Spinal cord (tissue), 10 donors: ENCODE data around the gene CCDC57. TPM values are rescaled to one million over a fixed set of nuclear protein-coding genes. Genes with fewer than 3 reads are reported as not detected.

Experiments
- DNase-seq, 6 donors: peaks; one replicate each; pipeline versions ENCODE4 v3.0.0 to v3.0.0-alpha.2; 2013 to 2015; ENCODE audit warnings: low spot score in 6 of 6, low read depth in 4 of 6
- H3K27ac ChIP-seq: one replicate; pipeline ENCODE4 v1.5.1; 2013; ENCODE audit warnings: low read depth, low read length, control low read depth
- H3K27me3 ChIP-seq: one replicate; pipeline ENCODE4 v1.6.1; 2013; ENCODE audit warnings: low read length; ENCODE audit not compliant: control insufficient read depth, insufficient read depth
- H3K36me3 ChIP-seq: one replicate; pipeline ENCODE4 v1.6.1; 2013; ENCODE audit warnings: low read length; ENCODE audit not compliant: control insufficient read depth, insufficient read depth
- H3K4me1 ChIP-seq: one replicate; pipeline ENCODE4 v1.6.1; 2013; ENCODE audit warnings: low read length; ENCODE audit not compliant: control insufficient read depth, insufficient read depth
- H3K4me3 ChIP-seq: one replicate; pipeline ENCODE4 v1.5.1; 2013; ENCODE audit warnings: low read depth, low read length, control low read depth
- H3K9me3 ChIP-seq: one replicate; pipeline ENCODE4 v1.6.1; 2013; ENCODE audit warnings: low read length; ENCODE audit not compliant: control insufficient read depth, insufficient read depth
- WGBS: methylation state at CpG from one replicate; pipeline ENCODE4 v1.1.5; 2013; ENCODE audit warnings: missing lambda C conversion rate; ENCODE audit not compliant: insufficient coverage; 5-methylcytosine and 5-hydroxymethylcytosine counted together
- polyA plus RNA-seq, 2 donors: library from polyadenylated mRNA; unstranded; fragments of 120-200 nt; gene quantifications; one replicate each; pipeline ENCODE4 v1.2.1, GENCODE V29; 2013; ENCODE audit not compliant: insufficient read length in 2 of 2
- total RNA-seq, 2 donors: library from RNA; depleted of rRNA in 1 of 2; stranded (reverse); fragments of 120-200 nt in 1 of 2; fragments of >200 nt in 1 of 2; gene quantifications; one replicate each; pipeline versions ENCODE4 v1.2.3 to v1.2.4, GENCODE V29; 2013 to 2014
- donor health status: healthy.

The CCDC57 gene
- total and polyA plus RNA-seq, 4 donors: 15.3 to 85.3 (median 39.7) TPM

DNA sequence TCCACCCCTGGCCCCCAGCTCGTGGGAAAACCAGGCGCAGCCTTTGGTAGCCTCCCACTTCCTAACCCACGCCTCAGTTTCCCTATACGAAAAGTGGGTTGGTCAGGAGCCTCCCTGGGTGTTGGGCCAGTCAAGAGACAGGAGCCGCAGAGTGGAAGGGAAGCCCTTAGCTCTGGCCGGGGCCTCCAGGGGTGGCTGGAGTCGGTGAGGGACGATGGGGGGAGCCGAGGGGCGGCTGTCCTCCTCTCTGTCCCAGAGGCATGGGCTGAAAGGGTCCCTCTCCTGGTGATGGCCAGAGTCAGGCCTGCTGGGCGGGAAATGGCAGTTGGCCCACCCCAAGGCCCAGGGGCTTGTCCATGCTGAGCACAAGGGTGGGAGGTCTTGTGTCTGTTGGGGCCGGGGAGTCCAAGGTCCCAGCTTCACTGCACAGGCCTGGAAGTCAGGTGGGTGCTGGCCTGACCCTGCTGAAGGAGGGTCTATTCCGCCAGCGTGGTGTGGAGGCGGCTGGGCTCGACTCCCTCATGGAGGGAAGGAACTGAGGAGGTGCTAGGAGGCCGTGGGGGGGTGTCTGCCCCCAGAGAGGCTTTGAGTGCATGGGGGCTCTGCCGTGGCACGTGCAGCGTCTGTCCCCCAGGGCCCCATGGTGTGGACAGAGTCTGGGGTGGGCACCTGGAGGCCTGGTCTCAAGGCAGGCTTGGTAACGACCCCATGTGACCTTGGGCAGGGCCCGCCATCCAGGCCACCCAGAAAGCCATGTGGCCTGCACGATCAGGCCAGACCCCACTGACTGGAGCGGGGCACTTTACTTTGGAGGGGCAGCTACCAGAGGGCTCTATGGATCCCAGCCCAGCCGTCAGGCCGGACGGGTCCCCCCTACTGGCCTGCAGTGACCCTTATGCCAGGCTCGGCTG is 17.3 kb upstream of the CCDC57 start:
- peaks cover 6% of the 10 kb centered on the region for H3K36me3 ChIP-seq
- H3K27ac ChIP-seq: peak overlapping the region; percentile 25
- H3K4me3 ChIP-seq: peak overlapping the region; percentile 31
- DNase-seq: no peak
- WGBS: 48% methylated on average over 27 of the region's 28 CpGs
- no peaks in the 10 kb centered on the region for H3K9me3 ChIP-seq
- H3K27me3 ChIP-seq: peaks cover 43% of the 10 kb centered on the region
- H3K4me1 ChIP-seq: peaks cover 40% of the 10 kb centered on the region

DNA sequence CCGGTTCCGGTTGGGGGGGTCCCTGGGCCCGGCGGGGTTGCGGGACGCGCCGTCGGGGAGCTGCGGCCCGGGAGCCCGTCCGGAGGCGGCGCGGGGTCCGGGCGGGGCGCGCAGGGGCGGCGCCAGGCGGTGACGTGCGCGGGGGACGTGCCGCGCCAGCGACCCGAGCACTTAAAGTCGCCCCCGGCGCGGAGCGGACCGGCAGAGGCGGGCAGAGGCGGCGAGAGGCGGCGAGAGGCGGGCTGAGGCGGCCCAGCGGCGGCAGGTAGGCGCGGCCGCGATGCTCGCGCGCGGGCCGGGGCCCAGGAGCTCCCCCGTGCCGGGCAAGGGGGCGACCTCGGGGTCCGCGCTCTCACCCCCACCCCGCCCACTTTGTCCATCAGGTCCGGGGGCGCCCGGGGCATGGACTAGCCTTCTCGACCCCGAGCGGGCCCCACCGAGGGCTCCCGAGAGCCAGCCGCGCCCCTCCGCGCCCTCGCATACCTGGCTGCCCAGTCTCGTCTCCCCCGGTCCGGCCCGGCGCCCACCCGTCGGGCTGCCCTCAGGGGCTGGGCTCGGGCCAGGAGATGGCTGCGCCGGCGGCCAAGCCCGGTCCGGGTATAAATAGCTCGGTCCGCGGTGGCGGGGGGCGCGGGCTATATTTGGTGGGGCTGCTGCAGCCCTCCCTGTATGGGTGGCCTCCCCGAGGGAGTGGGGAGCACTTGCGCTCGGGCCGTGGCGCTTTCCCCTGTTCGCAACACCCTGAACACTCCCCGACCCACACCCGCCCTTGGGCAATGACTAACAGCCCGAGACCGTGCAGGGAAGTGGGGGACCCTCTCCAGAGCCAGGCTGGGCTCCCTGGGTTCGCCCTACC is 16.4 kb upstream of the CCDC57 start, which contains the start of gene SLC16A3:
Gene SLC16A3, plus strand, starts transcription at position 201 of the 856 bp plus-strand sequence. CDS start 6,967 bp downstream, outside the sequence.
- Histone ChIP-seq H3K27me3 (peaks cover 43% of the 10 kb centered on the region), H3K4me1 (peaks cover 36% of the 10 kb centered on the region), H3K27ac (peak within 1 kb of the TSS; percentile 25), H3K4me3 (peak within 1 kb of the TSS; percentile 31), H3K36me3 (peaks cover 3% of the 10 kb centered on the region), H3K9me3 (no peaks in the 10 kb centered on the region)
- DNase-seq: peak in 1 of 6 donors; percentile 45
- 3% methylated on average over 105 of the region's 105 CpGs for WGBS

DNA sequence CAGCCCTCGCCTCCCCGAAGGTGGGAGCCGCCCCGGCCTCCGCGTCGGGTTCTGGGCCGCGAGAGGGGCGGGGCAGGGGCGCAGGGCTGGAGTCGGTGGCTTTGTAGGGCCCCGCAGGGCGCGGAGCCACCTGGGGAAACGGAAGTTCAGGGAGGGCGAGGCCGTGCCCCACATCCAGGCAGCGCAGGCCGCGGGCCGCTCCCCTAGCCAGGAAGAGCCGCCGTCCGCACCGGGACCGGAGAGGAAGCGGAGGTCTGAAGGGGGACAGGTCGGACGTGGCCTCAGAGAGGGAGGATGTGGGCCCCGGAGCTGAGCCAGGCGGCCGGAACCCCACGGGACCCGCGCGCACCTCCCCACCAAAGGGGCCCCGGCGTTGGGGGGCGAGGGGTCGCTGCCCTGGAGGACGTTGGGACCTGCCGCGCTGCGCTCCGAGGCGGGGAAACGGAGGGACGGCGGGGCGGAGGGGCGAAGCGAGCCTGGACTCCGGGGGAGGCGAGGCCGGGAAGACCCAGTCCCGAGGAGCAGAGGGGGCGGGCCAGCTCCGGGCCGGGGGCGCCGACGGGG is 15.7 kb upstream of the CCDC57 start:
- Histone ChIP-seq H3K9me3 (no peaks in the 10 kb centered on the region), H3K4me3 (no peak overlapping the region), H3K36me3 (peaks cover 3% of the 10 kb centered on the region), H3K4me1 (peaks cover 36% of the 10 kb centered on the region), H3K27me3 (peaks cover 43% of the 10 kb centered on the region), H3K27ac (no peak overlapping the region)
- no peak for DNase-seq
- WGBS: 10% methylated on average over 63 of the region's 63 CpGs

DNA sequence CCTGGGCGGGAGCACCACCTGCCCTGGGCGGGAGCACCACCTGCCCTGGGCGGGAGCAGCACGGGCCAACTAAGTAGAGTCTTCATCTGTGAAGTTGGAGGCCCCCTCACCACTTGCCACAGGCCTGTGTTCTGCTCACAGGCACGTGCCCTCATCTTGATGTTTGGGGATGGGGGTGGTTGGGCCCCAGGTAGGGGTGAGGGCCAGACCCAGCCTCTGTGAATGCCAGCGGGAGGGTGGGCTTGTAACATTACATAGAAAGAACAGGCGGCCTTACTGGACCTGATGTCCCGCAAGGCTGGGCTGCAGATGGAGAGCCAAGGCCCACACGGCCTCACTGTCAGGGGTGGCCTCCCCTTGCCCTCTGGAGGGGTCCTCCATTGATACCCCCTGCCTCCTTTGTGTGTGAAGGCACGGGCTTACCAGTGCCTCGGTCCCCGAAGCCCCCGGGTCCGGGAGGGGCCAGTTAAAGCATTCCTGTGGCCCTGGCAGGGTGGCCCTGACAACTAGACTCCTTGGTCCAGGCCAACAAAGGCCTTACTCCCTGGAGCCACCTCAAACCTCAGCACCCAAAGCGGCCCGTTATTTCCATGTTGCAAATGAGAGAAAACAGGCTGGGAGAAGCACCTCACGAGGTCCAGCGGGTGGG is 15.1 kb upstream of the CCDC57 start:
- H3K27me3 ChIP-seq: peaks cover 43% of the 10 kb centered on the region

DNA sequence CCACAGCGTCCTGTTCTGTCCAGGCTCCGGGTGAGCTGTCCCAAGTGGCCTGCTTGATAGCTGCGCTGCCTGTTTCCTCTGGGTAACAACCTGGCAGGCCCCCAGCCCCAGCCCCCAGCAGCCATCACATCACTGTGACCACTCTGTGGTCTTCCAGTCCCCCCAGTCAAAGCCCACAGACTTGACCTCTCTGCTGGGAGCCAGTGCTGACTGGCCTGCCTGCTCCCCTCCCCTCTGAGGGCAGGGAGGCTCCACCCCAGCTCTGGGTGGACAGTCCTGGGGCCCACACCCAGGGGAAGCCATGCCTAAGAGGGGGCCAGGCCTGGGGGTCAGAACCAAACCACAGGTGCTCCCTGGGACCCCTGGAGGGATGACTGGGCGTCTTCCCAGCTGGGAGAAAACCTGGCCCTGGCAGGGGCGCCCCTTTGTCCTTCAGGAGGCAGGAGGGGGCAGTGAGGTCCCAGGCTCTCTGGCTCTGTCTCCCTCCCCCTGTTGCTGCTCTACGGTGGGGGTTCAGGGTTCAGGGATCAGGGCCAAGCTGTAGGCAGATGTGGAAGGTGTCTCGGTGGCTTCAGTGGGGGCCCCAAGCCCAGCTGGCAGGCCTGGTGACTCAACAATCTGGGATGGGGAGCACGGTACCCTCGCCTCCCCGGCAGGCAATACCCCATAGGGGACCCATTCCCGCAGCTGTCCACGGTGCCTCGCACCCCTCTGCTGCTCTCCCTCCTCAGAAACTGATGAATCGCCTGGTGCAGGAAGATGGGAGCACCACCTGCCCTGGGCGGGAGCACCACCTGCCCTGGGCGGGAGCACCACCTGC is 14.4 kb upstream of the CCDC57 start:
- peaks cover 32% of the 10 kb centered on the region for H3K4me1 ChIP-seq
- 82% methylated on average over 14 of the region's 16 CpGs for WGBS
- peaks cover 43% of the 10 kb centered on the region for H3K27me3 ChIP-seq

More for the DNA sequence above, 15.1 kb upstream of the CCDC57 start:
- DNase-seq: no peak
- WGBS: 45% methylated on average over 14 of the region's 18 CpGs
- Histone ChIP-seq H3K27ac (no peak overlapping the region), H3K4me1 (peaks cover 36% of the 10 kb centered on the region), H3K9me3 (no peaks in the 10 kb centered on the region), H3K4me3 (no peak overlapping the region), H3K36me3 (peaks cover 3% of the 10 kb centered on the region)

DNA sequence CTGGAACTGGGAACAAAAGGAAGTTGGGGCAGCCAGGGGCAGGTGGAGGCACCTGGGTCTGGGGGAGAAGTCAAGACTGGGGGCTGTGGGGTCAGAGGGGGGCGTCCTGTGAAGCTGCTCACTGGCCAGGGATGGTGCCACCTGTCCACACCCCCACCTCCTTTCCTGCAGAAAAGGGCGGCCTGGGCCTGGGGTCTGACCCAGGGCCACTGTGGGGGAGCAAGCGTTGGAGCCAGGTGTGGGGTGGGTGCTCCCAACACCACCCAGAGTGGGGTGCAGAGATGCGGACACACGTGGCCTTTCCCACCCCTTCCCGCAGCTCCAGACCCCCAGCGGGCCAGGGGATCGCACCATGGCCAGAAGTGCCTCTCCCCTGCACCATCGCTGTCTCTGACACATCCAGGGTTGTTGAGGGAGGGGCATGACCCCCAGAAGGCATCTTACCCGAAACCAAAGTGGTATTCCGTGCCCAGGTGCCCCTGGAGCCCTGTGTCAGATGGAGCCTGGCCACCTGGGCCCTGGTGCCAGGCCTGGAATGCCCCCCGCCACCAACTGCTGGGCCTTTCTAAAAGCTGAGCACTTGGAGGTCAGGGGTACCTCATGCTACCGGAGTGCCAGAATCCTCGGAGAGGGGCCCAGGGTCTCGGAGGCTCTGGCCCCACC is 13.6 kb upstream of the CCDC57 start:
- no peak overlapping the region for H3K27ac ChIP-seq
- peaks cover 25% of the 10 kb centered on the region for H3K4me1 ChIP-seq
- H3K27me3 ChIP-seq: peaks cover 40% of the 10 kb centered on the region
- no peaks in the 10 kb centered on the region for H3K36me3 ChIP-seq
- H3K4me3 ChIP-seq: no peak overlapping the region
- 82% methylated on average over 9 of the region's 15 CpGs for WGBS
- DNase-seq: no peak
- no peaks in the 10 kb centered on the region for H3K9me3 ChIP-seq

More for the DNA sequence above, 14.4 kb upstream of the CCDC57 start:
- H3K36me3 ChIP-seq: peaks cover under 1% of the 10 kb centered on the region
- no peaks in the 10 kb centered on the region for H3K9me3 ChIP-seq
- DNase-seq: no peak
- H3K27ac ChIP-seq: no peak overlapping the region
- no peak overlapping the region for H3K4me3 ChIP-seq

DNA sequence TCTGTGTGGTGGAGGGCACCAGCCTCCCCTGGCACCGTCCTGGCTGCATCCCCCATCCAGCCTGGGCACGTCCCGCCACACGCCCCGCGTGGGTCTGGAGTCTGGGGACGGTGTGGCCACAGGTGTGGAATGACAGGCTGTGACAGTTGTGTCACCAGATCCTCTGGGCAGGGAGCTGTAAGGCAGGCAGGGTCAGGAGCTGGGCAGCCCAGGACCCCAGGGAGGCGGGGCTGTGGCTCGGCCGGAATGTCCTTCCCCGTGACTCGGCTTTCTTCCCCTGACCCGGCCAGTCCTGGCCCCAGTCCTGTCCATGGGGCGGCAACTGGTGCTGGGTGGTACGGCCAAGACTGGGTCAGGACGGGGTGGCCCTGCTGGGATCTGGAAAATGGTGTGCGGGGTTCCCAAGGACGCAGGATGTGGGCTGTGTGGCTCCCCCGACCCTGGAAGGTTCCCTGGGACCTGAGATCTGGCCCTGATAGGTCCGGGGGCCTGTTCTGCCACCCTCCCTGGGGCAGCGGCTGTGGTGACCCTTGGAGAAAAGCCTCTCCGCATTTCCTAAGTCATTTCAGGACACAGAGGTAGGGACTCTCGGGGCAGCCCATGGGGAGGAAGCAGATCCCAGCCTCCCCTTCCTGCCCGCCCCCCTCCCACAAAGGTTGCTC is 12.9 kb upstream of the CCDC57 start:
- H3K4me3 ChIP-seq: no peak overlapping the region
- H3K27me3 ChIP-seq: peaks cover 33% of the 10 kb centered on the region
- WGBS: 74% methylated on average over 23 of the region's 24 CpGs
- no peaks in the 10 kb centered on the region for H3K36me3 ChIP-seq
- no peak for DNase-seq
- H3K9me3 ChIP-seq: no peaks in the 10 kb centered on the region
- peaks cover 18% of the 10 kb centered on the region for H3K4me1 ChIP-seq
- no peak overlapping the region for H3K27ac ChIP-seq

DNA sequence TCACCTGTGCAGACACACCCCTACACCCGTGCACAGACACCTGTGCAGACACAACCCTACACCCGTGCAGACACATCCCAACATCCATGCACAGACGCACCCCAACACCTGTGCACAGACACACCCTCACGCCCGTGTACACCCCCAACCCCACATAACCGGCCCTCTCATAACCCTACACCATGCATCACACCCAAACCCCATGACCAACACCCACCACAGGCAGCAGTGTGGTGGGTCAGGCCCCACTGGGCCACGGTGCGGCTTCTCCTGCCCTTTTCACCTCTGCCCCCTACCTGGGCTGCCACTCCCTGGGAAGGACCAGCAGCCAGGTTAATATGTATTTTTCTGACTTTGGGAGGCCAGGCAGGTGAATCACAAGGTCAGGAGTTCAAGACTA is 12.0 kb upstream of the CCDC57 start:
- no peak overlapping the region for H3K4me3 ChIP-seq
- 77% methylated on average over 8 of the region's 8 CpGs for WGBS
- H3K27ac ChIP-seq: no peak overlapping the region
- peaks cover 10% of the 10 kb centered on the region for H3K4me1 ChIP-seq
- H3K9me3 ChIP-seq: no peaks in the 10 kb centered on the region
- DNase-seq: no peak
- peaks cover 25% of the 10 kb centered on the region for H3K27me3 ChIP-seq
- no peaks in the 10 kb centered on the region for H3K36me3 ChIP-seq
